Fibroblast of peridontal ligament (primary cell): Measurements from ENCODE around the gene SNAI1.

Experiments
- DNase-seq: peaks from one replicate; pipeline ENCODE4 v3.0.0-alpha.2; 2010; ENCODE audit errors: extremely low read depth

SNAI1 gene

DNA sequence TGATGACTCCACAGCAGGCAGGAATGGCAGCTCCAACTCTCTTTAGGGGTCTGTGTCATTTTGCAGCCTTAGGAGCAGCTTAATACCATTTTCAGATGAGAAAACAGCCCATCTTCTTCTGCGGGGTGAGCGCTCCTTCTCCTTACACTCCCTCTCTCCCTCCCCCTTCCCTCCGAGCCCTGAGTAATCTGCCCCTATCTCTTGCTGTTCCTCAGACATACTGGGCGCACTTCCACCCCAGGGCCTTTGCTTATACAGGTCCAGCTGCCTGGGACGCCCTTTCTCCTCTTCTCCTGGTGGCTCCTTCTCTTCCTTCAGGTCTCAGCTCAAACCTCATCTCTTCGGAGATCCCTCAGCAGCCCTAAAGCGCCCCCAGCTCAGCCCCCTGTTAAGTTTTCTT, 54.8 kb downstream of the SNAI1 start:
- no peak for DNase-seq

DNA sequence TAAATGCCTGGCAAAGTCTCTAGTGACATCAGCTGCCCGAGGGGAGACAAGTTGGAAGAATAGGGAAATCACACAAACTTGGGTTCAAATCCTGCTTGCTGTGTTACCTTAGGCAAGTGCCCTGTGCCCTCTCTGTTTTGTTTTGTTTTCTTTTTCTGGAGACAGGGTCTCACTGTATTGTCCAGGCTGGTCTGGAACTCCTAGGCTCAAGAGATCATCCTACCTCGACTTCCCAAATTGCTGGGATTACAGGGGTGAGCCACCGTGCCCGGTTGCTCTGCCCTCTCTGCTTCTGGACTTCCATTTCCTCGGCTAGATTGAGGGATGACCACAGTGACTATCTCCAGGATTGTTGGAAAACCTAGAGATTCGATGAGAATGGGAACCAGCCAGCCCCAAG, 55.4 kb downstream of the SNAI1 start:
- no peak for DNase-seq
